Activated CD4-positive, CD25-positive, alpha-beta regulatory T cell treated with anti-CD3 and anti-CD28 coated beads, Interleukin-2, amount 50 U/mL, for 24 hours (primary cell): Measurements from ENCODE around the gene RUNDC3A.
"Not testable (repeated sequence)": the region's sequence is repeated elsewhere in the genome, so short reads cannot be mapped to it uniquely, and the experiment has no call there.

Experiments used
- ATAC-seq, 2 donors: fragments of 150-1000 bp; cut with Tn5 transposase; one replicate each; pipeline ENCODE4 v1.10.0; 2021; ENCODE audit warnings: mild to moderate bottlenecking in 1 of 2, moderate library complexity in 1 of 2

The RUNDC3A gene

GRCh38 chr17:44361292-44362260 is 53.2 kb downstream of the RUNDC3A start:
- ATAC-seq, result no peak

- no peak for ATAC-seq
These were observed 54.1 kb downstream of the RUNDC3A start for GRCh38 chr17:44362459-44362948.

DNA sequence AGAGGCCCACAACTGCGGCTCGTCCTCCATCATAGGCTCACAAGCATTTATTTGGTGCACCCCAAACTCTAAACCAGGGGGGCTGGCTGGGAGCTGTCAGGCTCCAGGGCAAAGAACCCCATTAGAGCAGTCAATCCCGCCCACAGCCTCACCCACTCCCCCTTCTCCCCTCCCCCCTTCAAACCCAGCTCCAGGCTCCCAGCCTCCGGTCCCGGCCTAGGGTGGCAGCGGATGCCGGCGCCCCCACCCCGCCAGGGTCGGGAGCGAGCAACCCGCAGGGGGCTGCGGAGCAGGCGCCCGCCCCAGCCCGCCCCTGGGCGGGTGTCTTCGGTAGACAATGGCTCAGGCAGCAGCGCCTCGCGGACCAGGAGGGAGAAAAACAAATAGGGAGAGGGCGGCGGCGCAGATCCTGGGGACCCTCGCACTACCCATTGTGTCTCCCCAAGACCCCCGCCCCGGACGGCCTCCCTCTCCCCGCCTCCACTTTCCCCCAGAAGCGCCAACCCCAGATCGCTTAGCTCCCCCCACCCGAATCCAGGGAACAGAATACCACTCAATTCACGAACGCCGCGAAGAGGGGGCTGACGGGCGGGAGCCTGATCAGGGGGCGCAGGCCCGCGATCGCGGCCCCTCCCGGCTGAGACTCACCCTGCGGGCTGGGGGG is 54.7 kb downstream of the RUNDC3A start:
- ATAC-seq, result peak; percentile 9 to 26

GRCh38 chr17:44363613-44364159 is 55.3 kb downstream of the RUNDC3A start, which contains the start of gene FAM171A2:
FAM171A2 (minus strand) TSS chr17:44363853; CDS start chr17:44363714, 139 bp downstream.
- ATAC-seq, result peak; percentile 90

DNA sequence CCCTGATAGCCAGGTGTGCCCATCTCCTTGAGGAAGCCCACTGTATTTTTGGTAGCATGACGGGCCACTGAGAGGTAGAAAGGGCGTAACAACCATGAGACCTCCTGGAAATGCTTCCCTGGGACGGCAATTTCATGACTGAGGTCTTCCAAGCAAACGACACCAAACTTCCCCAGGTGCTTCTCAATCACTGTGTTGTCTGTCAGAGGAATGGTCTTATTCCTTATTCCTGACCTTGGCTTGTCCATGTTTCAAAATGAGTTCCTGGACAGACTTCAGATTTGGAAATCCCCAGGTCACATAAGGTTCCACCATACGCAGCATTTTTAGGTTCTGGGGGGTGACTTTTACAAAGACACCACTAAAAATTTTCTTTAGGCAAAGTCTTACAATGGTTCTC is 56.6 kb downstream of the RUNDC3A start:
- ATAC-seq, result not testable (repeated sequence)

DNA sequence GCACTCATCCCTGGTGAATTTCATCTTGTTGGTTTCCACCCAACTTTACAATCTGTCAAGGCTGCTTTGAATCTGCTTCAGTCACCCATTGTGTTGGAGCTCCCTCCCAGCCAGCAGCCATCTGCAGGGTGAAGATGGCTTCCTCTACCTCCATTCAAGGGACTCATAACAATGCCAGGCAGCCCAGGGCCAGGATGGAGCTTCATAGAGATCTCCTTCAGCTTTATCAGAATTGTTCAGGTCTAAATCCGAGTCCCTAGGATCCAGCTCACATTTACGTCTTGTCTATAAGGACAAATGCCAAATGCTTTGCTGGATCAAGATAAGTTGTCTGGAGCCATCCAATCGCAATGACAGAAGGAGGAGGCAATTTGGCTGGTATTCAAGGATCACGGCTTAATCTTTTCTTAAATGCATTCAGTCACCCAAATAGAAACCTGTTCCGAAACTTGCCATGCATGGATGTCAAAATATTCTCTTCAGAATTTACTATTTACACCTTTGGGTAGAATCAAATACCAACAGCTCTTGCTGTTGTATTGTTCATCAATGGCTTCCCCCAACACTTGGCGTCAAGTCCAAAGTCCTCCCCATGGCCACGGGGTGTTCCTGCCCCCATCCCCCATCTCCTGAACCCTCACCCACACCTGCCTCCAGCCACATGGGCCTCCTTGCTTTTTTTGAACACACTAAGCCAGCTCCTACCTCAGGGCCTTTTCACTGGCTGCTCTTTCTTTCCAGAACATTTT is 59.0 kb downstream of the RUNDC3A start:
- ATAC-seq, result no peak
